DND-41 (cell line): Measurements from ENCODE around the gene POC1A.

ENCODE experiments used
- CTCF ChIP-seq: IDR thresholded peaks from 2 replicates; pipeline ENCODE4 v1.5.1; 2012; ENCODE audit warnings: borderline replicate concordance, low read length, moderate library complexity, mild to moderate bottlenecking; ENCODE audit not compliant: poor library complexity, severe bottlenecking; ENCODE audit errors: extremely low read depth
- EZH2 ChIP-seq: IDR thresholded peaks from 3 replicates; pipeline ENCODE4 v1.6.1; 2012; ENCODE audit warnings: borderline replicate concordance, low read depth, mild to moderate bottlenecking, moderate library complexity, low read length, inconsistent platforms; ENCODE audit not compliant: severe bottlenecking

GRCh38 chr3:52082951-52083350 is 71.3 kb downstream of the POC1A start:
- TF ChIP-seq CTCF = no peak
- no peak for TF ChIP-seq EZH2
